Cortex of kidney (tissue), 1 donor: ENCODE measurements around the gene ZFX.

Experiments used
- DNase-seq: peaks from one replicate; lab custom pipeline; 2025; lab: John Stamatoyannopoulos, UW

ZFX gene

DNA sequence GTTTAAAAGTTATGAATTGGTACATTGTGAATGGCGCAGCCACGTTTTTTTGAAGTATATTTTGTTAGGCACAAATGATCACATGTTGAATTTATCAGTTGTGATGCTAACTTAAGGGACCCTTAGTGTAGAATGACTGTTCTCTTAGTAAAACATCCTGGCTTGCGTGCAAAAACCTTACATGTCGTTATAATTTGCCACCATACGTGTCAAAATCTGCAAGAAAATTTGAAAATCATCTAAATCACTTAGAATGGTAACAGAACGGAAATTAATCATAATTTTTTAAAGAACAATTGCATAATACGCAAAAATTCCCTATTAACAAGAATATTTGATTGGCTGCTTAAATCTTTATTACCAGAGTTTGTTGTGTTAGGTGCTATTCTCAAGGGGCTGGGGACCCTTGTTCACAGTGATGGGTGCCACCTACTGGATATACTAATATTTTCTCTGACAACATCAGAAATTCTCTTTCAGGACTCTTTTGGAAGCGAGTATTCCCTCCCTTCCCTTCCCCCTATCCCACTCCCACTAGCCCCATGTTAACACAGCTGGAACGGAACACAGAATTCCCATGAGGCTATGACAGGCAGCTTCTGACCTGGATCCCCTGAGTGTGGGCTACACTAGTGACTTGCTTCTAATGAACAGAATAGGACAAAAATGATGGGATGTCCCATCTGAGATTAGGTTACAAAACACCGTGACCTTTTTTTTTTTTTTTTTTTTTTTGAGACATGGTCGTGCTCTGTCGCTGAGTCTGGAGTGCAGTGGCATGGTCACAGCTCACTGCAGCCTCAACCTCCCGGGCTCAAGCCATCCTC, 92.5 kb downstream of the ZFX start:
- no peak for DNase-seq

DNA sequence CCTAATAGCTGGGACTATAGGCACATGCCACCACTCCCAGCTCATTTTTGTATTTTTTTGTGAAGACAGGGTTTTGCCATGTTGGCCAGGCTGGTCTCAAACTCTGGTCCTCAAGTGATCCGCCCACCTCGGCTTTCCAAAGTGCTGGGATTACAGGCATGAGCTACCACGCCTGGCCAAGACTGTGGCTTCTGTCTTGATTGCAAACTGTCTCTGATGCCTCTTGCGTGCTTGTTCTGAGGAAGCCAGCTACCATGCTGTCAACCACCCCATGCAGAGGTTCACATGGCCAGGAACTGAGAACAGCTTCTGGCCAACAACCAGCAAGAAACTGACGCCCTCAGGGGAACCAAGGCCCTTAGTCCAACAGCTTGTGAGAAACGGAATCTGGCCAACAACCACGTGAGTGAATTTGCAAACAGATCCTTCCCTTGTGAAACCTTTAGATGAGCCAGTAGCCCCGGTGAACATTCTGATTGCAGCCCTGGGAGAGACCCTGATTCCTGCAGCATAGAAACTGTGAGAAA, 93.2 kb downstream of the ZFX start:
- no peak for DNase-seq

DNA sequence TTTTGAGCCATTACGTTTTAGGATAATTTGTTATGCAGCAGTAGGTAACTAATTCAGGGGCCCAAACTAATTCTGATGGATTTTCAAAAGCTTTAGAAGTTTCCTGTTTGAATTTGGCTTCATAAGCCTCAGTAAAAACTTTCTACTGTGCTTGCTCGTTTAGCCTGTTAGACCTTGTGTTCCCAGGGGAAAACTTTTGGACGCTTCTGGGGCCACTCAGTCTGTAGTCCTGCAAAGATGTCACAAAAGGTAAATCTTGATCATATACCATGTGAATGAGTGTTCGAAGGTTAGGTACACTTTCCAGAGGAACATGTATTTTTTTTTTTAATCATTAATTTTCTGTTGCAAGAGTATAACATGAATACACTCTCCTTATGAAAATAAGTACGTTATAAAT, 93.7 kb downstream of the ZFX start:
- no peak for DNase-seq

DNA sequence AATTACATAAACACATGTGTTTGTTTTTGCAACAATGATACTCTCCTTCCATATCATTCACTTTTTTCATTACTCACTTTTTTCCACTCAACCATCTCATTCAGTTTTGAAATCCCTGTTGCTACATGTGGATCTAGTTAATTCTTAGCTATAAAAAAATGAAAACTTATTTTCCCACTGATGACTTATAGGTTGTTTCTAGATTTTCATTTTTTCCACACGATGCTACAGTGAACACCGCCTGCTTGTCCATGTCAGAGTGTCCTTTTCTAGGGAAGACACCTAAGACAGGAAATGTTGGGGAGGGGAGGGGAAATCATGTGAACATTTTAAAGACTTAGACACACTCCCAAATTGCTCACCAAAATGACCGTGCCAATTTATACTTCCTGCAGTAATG, 94.2 kb downstream of the ZFX start:
- DNase-seq: no peak

DNA sequence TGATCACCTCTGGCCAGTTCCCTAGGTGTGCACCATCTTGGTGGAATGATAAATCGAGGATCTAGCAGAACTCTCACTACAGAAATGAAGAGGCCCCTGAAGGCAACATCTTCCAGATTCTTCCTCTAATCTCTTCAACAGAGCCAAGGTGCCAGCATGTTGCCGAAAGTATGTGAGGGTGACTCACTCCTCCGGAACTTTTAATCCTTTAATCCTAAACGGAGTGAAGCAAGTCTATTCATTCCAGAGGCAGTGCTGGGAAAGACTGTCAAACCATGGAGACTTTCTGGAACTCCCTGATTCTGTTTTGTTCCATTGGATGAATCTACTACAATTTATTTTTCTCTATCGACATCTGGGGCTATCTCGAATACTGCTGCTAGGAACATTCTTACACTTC, 95.7 kb downstream of the ZFX start:
- no peak for DNase-seq

DNA sequence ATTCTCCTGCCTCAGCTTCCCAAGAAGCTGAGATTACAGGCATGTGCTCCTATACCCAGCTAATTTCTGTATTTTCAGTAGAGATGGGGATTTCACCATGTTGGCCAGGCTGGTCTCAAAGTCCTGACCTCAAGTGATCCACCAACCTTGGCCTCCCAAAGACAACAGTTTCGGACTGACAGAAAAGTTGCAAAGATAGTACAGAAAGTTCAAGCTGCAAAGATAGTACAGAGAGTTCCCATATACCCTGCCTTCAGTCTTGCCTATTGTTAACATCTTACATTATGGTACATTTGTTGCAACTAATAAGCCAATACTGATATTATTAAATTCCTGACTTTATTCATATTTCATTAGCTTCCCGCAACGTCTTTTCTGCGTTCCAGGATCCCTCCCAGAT, 98.5 kb downstream of the ZFX start:
- no peak for DNase-seq

DNA sequence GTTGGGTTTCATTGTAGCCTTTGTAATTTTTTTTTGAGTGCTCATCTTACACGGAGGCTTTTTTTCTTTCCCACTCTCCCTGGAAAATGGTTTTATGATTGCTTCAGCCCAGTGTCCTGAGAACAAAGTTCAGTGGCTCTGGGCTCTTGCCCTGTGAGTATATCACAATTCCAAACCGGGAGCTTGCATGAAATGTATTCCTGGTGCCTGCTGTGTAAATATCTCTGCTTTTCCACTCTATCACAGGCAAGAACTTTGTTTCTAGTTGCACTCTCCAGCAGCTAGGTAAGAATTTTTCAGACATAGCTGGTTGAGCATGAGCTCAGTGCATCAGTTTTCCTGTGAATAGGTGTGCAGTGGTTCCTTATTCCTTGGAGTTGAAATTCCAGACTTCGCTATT, 103.5 kb downstream of the ZFX start:
- no peak for DNase-seq

DNA sequence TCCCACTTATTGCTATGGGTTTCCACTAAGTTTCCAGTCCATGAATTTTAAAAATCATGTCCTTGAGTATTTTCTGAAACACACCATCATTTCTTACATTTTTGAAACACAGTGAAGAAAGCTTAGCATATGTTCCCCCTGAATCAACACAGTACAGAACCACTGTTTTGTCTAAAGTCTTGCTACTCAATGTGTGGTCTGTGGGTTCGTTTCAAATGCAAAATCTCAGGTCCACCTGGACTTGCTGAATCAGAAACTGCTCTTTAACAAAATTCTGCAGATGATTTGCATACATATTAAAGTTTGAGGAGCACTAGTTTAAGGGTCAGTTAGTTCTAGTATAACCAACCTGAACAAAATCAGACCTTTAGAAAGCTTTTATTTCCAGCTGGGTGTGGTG, 103.9 kb downstream of the ZFX start:
- no peak for DNase-seq

DNA sequence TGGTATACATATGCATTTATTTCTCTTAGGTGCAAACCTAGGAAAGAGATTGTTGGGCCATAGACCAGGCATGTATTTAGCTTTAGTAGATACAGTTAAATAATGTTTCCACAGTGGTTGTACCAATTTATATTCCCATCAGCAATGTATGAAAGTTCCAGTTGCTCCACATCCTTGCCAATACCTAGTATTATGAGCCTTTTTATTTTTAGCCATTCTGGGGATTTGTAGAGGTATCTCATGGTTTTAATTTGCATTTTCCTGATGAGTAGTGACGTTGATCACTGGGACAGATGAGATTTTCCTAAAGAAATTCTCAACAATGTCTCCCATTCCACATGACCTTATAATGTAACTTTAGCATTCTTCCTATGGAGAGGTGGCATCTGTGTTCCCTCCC, 107.5 kb downstream of the ZFX start:
- no peak for DNase-seq

DNA sequence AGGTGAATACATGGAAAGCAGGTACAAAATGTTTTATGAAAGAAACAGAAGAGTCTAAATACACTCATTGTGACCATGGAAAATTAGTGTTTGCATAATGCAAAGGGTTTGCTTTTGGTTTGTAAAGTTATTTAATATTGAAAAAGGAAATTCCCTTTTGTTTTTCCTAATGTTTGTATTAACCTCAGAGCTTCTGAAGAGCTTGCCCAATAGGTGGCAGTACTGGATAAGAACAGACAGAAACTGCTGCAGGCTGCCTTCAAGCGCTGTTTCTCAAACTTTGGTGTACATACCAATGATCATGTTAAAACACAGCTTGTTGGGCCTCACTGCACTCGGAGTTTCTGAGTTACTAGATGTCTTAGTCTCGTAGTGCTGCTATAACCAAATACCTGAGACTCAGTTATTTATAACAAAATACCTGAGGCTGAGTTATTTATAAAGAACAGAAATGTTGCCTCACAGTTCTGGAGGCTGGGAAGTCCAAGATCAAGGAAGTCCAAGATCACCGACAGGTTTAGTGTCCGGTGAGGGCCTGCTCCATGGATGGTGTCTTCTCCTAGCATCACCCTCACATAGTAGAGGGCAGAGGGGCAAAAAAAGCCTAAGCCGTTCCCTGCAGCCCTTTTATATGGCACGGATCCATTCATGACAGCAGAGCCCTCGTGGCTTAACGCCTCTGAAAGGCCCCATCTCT, 110.2 kb downstream of the ZFX start:
- no peak for DNase-seq

DNA sequence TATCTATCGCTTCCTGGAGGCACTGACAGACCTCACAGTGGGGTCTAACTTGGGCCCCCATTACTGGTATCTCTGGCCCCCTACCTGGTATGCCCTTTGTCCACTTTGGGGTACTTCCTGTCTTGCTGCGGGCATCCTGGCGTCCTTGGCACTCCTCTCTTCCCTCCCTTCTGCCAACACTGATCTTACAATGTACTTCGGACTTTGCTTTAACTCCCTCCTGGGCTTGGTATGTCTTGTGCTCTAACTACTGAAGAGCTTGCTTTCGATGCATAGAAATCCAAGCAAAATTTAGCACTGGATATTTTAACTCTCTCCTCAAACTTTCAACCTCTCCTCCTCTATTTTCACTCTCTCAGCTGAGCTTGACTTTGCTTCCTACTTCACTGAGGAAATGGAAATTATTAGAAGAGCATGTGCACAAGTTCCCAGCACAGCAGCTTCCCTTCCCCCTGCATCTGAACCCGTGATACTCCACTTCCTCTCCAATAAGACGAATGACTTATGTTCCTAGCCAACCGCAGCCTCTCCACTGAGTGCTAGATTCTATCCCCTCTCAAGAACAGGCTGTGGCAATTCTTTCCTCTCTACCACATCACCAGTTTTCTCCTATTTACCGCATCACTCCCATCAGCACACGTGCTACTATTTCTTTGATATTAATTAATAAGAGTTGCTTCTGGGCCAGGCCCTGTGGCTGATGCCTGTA, 111.5 kb downstream of the ZFX start:
- no peak for DNase-seq

DNA sequence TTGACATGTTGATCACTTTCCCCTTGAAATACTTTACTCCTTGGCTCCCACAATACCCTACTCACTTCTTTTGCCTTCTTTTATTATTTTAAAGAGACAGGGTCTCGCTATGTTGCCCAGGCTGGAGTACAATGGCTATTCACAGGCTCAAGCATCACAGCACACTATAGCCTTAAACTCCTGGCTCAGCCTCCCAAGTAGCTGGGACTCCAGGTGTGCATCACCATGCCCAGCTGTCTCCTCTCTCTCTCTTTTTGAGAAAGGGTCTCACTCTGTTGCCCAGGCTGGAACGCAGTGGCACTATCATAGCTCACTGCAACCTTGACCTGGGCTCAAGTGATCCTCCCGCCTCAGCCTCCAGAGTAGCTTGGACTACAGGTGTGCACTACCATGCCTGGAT, 112.8 kb downstream of the ZFX start:
- DNase-seq: no peak

DNA sequence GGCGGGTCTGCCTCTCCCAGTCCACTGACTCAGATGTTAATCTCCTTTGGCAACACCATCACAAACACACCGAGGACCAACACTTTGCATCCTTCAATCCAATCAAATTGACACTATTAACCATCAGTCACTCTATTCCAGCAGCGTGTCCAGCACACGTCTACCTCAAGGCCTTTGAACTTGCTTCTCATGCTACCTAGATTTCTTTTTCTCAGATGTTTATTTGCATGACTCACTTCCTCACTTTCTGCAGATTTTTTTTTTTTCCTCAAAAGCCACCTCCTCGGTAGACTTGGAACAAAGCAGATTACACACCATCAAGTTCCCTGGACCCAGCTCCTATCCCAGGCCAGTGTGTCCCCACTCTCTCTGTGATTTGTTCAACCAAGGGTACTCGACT, 114.9 kb downstream of the ZFX start:
- DNase-seq: no peak
